ENCODE measurements around the gene STAB1.

DNA sequence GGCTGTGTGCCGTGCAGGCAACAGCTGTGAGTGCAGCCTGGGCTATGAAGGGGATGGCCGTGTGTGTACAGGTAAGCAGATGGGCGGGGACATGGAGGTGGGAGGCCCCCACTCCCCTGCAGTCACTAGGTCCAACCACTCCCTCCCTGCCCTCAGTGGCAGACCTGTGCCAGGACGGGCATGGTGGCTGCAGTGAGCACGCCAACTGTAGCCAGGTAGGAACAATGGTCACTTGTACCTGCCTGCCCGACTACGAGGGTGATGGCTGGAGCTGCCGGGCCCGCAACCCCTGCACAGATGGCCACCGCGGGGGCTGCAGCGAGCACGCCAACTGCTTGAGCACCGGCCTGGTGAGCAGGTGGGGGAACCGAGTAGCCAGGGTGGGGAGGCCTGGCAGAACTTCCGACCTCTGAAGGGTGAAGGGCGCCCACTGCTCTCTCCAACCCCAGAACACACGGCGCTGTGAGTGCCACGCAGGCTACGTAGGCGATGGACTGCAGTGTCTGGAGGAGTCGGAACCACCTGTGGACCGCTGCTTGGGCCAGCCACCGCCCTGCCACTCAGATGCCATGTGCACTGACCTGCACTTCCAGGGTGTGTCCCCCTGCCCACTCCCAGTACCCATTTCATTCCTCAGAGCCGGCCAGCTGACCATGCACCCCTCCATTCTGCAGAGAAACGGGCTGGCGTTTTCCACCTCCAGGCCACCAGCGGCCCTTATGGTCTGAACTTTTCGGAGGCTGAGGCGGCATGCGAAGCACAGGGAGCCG, 26.9 kb downstream of the STAB1 start:
- TF ChIP-seq, protein P1, sequence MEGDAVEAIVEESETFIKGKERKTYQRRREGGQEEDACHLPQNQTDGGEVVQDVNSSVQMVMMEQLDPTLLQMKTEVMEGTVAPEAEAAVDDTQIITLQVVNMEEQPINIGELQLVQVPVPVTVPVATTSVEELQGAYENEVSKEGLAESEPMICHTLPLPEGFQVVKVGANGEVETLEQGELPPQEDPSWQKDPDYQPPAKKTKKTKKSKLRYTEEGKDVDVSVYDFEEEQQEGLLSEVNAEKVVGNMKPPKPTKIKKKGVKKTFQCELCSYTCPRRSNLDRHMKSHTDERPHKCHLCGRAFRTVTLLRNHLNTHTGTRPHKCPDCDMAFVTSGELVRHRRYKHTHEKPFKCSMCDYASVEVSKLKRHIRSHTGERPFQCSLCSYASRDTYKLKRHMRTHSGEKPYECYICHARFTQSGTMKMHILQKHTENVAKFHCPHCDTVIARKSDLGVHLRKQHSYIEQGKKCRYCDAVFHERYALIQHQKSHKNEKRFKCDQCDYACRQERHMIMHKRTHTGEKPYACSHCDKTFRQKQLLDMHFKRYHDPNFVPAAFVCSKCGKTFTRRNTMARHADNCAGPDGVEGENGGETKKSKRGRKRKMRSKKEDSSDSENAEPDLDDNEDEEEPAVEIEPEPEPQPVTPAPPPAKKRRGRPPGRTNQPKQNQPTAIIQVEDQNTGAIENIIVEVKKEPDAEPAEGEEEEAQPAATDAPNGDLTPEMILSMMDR (IDR thresholded peaks at IDR 0.05; ENCODE audit: low read depth, low read length, poor library complexity, severe bottlenecking), result no peak
- no peak for TF ChIP-seq EZH2phosphoT487 (IDR thresholded peaks at IDR 0.05; ENCODE audit: borderline replicate concordance, low read length)
